Activated CD4-positive, alpha-beta T cell treated with anti-CD3 and anti-CD28 coated beads, Interleukin-2, amount 50 U/mL, for 16 hours (primary cell): Measurements from ENCODE around the gene KRI1.
"Not testable (repeated sequence)": the region's sequence is repeated elsewhere in the genome, so short reads cannot be mapped to it uniquely, and the experiment has no call there.

Source experiments
- DNase-seq: peaks from one replicate; pipeline ENCODE4 v3.0.0-alpha.2; 2020

KRI1 gene

DNA sequence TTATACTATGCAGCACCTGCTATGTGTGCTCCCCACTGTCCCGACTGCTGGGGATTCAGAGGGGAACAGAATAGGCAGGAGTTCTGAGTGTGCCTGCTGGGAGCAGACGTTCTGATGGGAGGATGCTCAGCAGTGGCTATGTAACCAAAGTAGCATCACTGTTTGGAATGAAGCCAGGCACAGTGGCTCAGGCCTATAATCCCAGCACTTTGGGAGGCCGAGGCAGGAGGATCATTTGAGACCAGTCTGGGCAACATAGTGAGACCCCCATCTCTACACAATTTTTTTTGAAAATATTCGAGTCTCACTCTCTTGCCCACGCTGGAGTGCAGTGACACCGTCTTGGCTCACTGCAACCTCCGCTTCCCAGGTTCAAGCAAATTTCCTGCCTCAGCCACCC is 16.1 kb downstream of the KRI1 start:
- no peak for DNase-seq

DNA sequence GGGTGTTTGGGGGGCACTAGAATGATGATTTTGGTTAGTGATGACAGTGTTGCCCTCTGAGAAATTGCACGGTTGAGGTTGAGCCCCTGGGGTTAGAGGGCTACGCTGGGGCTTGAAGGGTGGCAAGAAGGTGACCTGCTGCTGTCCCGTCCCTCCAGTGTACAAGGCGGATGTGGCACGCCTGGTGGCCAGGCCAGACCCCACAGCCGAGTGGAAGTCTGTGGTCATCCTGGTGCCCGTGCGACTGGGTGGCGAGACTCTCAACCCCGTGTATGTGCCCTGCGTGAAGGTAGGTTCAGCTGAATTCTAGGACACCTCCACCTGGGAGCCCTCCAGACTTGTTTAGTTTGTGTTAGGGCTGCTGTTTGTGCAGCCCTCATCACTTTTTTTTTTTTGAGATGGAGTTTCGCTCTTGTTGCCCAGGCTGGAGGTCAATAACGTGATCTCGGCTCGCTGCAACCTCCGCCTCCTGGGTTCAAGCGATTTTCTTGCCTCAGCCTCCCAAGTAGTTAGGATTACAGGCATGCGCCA is 17.0 kb downstream of the KRI1 start:
- DNase-seq = no peak

DNA sequence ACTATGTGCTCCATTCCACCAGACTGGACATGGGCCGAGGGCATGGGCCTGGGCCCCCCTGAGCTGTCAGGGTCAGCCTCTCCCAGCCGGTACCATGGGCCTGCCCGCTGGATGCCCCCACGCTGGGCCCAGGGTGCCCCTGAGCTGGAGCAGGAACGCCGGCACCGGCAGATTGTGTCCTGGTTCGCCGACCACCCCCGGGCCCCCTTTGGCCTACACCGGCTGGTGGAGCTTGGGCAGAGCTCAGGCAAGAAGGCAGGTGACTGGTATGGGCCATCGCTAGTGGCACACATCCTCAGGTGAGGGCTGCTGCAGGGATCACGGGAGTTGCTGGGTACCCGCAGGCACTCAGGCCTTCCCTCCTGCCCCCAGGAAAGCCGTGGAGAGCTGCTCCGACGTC is 19.0 kb downstream of the KRI1 start:
- DNase-seq = no peak

DNA sequence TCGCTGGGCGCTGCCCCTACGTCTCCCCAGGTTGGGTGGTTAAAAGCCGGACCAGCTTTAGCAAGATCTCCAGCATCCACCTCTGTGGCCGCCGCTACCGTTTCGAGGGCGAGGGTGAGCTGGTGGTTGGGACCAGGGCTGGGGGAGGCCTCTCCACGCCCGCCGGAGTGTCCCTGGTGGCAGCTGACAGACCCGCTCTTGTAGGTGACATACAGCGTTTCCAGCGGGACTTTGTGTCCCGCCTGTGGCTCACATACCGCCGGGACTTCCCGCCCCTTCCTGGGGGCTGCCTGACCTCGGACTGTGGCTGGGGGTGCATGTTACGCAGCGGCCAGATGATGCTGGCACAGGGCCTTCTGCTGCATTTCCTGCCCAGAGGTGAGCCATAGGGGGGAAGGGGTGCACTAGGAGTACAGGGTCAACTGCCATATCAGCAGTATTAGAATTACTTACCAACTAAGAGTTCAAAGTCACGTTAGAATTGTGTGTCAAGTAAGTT is 21.0 kb downstream of the KRI1 start:
- DNase-seq = no peak

DNA sequence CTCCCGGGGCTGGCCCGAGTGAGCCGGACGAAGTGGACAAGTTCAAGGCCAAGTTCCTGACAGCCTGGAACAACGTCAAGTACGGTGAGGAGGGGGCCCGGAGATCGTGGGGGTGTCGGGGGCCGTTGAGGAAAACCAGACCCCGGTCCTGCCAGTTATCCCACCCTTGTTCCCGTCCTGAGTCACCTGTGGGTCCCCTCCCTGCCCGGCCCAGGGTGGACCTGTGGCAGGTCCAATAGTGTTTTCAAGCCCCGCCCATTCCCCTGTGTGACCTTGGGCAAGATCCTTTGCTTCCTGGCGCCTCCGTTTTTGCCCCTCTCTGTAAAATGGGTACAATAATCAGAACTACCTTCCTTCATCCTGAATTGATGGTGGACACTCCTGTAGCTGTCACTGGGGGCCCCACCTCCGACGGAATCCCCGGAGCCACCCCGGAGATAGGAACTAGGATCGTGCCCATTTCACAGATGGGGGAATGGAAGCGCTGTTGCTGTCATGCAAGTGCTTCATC is 21.5 kb downstream of the KRI1 start:
- no peak for DNase-seq

DNA sequence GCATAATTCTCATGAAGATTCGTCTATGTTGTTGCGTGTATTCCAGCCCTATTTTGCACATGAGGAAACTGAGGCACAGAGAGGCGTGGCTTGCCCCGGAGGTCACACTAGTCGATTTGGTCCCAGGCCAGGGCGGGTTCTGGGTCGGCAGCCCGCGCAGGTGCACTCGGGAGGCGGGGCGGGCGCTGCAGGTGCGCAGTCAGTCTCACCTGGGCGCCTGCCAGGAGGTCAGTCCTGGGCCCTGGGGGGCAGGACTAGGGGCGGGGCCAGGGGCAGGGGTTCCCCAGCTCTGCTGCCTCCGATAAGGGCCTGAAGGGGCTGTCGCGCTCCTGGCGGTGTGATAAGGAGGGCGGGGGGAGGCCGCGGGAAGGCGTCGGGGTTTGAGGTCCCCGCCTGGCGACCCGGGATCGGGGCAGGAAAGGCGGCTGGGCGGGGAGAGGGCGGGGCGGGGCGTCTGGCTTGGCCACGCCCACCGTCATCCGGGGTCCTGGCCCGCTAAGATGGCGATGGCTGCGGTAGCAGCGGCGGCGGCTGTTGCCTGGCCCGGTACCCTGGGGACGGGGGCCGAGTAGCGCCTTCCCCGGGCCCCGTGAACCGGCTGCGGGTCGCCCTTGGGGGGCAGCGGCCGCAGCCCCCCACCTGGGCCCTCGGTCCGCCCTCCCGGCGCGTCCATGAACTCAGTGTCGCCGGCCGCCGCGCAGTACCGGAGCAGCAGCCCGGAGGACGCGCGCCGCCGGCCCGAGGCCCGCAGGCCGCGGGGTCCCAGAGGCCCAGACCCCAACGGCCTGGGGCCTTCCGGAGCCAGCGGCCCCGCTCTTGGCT is 22.2 kb downstream of the KRI1 start, which contains the start of gene ATG4D:
Gene ATG4D (plus strand): TSS at position 485 of the 822 bp plus-strand sequence. CDS start 187 bp downstream, at position 672.
- peak; percentile 71 for DNase-seq

DNA sequence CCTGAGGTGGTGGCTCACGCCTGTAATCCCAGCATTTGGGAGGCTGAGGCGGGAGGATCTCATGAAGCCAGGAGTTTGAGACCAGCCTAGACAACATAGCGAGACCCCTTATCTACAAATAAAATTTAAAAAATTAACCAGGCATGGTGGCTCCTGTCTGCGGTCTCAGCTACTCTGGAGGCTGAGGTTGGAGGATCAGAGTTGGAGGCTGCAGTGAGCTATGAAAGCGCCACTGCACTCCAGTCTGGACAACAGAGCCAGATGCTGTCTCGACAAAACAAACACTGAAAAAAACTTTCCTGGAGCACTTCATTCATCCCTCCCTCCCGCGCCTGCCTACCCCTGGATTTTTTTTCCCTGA is 22.8 kb downstream of the KRI1 start:
- DNase-seq = no peak

DNA sequence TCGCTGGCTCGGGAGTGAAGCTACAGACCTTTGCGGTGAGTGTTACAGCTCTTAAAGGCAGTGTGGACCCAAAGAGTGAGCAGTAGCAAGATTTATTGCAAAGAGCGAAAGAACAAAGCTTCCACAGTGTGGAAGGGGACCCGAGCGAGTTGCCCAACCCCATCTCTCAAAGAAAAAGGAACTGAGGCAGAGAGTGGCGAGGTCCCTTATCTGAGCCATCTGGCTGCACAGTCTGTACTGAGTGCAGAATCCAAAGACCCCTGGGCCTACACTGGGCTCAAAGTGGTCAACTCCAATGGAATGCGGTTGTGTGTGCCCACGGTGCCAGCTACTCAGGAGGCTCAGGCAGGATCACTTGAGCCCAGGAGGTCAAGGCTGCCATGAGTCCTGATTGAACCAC is 26.8 kb downstream of the KRI1 start:
- not testable (repeated sequence) for DNase-seq

DNA sequence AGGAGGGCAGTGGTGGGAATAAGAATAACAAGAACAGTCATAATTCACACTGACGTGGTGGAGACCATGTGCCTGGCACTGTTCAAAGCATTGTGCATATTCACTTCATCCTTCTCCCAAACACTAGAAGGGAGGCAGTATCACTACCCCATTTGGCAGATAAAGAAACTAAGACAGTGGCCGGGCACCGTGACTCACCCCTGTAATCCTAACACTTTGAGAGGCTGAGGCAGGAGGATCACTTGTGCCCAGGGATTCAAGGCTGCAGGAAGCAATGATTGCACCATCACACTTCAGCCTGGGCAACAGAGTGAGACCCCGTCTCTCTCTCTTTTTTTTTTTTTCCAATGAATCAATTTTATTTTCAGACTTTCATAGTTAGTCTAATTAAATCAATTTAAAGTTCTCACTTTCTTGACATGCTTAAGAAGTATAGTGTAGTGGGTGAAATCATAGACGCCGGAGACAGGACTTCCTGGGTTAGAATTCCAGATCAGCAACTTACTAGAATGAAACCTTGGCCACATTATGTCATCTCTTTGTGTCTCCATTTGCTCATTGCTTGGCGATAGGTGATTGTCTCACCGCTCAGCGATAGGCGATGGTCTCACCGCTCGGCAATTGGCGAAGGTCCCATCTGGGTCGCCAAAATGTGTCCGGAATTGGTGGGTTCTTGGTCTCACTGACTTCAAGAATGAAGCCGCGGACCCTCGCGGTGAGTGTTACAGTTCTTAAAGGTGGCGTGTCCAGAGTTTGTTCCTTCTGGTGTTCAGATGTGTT is 27.4 kb downstream of the KRI1 start:
- no peak for DNase-seq

DNA sequence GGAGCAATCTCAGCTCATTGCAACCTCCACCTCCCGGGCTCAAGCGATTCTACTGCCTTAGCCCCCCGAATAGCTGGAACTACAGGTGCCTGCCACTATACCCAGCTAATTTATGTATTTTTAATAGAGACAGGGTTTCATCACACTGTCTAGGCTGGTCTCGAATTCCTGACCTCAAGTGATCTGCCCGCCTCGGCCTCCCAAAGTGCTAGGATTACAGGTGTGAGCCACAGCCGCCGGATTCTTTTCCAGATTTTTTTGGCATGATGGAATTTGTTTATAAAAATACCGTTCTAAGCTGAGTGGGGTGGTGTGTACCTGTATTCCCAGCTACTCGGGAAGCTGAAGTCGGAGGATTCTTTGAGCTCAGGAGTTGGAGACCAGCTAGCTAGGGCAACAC is 28.1 kb downstream of the KRI1 start:
- no peak for DNase-seq

DNA sequence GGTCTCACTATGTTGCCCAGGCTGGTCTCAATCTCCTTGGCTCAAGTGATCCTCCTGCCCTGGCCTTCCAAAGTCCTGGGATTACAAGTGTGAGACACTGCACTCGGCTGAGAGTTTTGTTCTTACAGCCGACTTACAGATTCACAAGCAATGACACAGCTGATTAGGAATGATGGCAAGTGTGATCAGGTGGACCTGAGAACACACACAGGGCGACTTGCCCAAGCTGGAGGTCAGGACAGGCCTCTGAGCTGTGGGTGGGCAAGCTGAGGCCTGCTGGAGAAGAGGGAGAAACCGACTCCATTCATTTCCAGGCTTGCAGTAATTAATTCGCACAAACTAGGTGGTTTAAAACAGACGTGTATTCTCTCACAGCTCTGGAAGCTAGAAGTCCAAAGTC is 30.2 kb downstream of the KRI1 start:
- no peak for DNase-seq

DNA sequence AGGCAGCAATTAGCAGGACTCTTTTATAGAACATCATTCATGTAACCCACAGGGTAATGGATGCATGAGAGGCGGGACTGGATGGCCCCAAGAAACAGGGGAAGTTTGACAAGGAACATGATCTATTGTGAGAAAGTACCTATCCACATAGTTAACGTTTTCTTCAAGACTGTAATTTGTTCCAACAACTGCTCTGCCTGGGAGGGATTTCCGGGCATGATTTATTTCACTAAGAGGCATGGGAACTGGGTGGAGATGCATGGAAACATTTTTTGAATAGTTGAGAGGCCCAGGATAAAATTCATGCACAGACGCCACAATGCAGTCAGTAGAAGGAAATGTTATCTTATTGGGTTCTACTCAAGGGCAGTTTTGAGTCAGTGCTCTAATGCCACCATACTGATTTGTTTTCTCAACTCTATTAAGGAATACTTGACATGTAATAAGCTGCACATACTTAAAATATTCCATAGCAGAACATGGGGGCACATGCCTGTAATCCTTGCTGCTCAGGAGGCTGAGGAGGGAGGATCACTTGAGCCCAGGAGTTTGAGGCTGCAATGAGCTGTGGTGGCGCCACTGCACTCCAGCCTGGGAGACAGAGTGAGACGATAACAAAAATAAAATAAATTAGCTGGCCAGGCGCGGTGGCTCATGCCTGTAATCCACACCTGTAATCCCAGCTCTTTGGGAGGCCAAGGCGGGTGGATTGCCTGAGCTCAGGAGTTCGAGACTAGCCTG is 32.0 kb downstream of the KRI1 start:
- DNase-seq = no peak

DNA sequence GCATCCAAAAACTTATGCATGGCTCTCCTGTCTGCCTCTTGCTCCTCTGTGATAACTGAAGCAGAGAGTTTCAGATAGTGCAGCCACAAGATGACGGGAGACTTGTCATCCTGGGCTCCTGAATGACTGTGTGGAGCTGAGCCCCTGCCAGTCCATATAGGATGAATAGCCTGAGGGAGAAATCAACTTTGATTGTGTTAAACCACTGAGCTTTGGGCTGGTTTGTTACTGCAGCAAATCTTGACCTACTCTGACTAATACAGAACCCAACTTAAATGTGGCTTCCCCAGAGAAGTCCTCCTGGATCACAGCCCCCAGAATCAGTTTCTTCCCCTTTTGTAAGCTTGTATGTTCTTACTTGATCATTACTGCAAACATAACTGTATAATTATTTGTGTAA is 33.4 kb downstream of the KRI1 start:
- DNase-seq = no peak

DNA sequence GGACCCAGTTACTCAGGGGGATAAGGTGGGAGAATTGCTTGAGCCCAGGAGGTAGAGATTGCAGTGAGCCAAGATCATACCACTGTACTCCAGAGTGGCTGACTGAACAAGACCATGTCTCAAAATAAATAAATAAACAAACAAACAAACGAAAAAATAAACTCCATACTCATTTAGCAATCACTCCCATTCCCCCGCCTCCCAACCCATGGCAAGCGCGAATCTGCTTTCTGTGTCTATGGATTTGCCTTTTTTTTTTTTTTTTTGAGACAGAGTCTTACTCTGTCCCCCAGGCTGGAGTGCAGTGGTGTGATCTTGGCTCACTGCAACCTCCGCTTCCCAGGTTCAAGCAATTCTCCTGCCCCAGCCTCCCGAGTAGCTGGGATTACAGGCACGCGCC is 38.9 kb downstream of the KRI1 start:
- not testable (repeated sequence) for DNase-seq

DNA sequence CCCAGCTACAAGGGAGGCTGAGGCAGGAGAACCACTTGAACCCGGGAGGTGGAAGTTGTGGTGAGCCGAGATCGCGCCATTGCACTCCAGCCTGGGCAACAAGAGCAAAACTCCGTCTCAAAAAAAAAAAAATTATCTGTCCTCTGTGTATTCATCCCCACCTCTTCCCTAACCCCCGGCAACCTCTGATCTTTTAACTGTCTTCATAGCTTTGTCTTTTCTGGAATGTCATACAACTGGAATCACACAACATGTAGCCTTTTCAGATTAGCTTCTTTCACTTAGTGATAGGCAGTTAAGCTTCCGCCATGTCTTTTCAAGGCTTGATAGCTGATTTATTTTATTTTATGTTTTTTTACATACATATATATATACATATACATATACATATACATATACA is 40.2 kb downstream of the KRI1 start:
- no peak for DNase-seq

DNA sequence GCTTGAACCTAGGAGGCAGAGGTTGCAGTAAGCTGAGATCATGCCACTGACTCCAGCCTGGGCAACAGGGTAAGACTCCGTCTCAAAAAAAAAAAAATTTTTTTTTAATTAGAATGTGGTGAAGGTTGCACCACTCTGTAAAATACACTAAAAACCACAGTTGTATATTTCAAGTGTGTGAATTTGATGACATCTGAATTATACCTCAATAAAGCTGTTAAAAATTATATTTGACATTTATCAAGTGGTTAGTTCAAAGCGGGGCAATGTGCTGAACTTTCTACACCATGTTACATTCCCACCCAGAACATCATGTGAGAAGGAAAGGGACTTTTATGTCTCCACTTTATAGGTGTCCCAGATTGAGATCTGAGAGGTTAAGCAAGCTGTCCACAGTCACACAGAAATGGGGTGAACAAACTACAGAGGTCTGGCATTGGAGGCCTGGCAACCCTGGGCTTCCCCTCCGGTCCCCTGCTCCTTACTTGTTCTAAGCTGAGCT is 42.6 kb downstream of the KRI1 start:
- no peak for DNase-seq

DNA sequence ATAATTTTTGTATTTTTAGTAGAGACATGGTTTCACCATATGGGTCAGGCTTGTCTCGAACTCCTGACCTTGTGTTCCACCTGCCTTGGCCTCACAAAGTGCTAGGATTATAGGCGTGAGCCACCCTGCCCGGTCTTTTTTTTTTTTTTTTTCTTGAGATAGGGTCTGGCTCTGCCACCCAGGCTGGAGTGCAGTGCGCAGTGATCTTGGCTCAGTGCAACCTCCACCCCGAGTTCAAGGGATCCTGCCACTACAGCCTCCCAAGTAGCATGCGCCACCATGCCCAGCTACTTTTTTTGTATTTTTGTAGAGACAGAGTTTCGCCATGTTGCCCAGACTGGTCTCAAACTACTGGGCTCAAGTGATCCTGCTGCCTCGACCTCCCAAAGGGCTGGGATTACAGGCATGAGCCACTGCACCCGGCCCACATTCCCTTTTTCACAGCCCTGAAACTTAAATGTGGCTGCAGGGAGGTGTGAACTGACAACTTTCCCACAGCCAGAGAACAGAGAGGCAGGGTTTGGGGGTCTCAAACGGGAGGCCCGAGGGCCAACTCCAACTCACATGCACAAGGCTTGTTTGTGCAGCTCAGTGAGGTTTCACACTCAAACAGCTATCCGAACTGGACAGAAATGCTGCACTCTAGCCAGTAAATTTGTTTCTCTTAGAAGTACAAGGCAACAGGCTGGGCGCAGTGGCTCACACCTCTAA is 44.2 kb downstream of the KRI1 start:
- no peak for DNase-seq

DNA sequence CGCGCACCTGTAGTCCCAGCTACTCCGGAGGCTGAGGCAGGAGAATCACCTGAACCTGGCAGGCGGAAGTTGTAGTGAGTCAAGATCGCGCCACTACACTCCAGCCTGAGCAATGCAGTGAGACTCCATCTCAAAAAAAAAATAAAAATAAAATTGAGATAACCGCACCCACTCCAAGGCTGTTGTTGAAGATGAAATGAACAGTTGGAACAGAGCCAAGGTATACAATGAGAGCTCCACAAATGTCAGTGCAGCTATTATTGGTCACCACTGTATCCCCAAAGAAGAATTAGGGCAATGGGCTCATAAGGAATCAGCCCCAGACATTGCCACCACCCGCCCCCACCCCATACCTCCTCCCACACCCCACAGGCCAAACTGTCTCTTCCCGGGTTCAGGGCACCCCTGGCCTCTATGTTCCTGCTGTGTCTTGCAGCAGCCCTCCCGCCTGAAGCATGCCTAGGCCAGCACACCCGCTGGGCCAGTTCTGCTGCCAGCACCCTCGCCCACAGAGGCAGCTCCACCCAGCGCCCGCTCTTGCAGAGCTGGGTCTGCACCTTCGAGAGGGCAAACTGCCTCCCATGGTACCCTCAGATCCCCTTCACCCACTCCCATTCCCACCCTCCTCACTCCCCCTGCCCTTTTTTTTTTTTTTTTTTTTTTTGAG is 45.0 kb downstream of the KRI1 start:
- no peak for DNase-seq

DNA sequence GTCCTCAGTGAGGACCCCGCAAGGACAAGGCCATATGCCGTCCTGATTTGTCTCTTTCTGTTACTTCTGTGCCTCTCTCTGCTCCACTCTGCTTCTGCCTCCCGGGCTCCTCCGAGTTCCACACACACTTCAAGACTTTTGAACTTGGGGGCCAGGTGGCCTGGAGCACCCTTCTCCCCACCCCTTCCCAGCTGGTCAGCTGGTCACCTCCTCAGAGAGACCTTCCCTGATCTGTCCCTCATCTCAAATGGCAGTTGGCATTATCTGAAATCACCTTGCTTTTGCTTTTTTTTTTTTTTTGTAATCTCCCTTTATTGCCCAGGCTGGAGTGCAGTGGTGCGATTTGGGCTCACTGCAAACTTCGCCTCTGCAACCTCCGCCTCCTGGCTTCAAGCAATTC is 46.4 kb downstream of the KRI1 start:
- DNase-seq = no peak

DNA sequence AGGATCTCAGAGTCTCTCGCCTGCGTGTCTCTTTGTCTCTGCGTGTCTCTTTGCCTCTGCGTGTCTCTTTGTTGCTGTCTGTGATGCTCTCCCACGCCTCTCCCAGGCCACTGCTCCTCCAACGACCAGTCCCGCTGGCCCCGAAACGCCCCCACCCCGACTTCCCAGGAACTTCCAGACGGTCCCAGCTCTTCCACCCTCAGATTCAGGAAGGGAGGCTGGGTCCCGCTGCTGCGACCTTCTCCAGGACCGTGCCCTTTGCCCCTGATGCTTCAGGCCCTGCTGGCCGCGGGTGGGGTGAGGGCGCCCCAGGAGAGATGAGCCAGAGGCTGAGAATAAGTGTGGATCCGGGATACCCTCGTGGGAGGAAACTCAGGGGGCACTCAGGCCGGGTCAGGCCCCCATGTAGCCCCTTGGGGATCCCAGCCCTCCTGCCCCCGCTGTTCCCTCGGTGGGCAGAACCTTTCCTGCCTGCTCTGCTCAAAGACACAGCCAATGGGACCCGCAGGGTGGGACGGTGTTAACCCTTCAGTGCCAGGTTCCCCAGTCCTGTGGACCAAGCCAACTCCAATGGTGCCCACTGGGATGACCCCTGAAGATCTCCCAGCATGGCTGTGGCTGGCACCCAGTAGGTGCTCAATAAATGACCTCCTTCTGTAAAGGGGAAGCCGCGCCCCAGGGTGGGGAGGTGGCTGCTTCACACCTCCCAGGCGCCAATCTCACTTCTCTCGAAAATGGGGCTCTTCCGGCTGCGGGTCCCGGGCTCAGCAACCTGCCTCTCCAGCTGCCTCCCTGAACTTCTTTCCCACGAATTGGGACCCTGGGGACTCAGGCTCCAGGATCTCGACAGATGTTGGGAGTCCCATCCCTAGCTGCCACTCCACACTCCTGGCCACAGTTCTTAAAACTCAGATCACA is 47.1 kb downstream of the KRI1 start:
- no peak for DNase-seq
